NCI-H82 treated with DMSO at 0.1 percent for 48 hours (cell line): Measurements from ENCODE around the gene TOM1L2.
A peak's percentile ranks its signal among the peaks of the same experiment; 100 is the strongest.
"Not testable (repeated sequence)": the region's sequence is repeated elsewhere in the genome, so short reads cannot be mapped to it uniquely, and the experiment has no call there.

ENCODE experiments used
- DNase-seq: peaks from one replicate; lab custom pipeline; 2025; ENCODE audit not compliant: unreplicated experiment; lab: John Stamatoyannopoulos, UW

TOM1L2 gene

GRCh38 chr17:17944743-17945142 lies 27.5 kb downstream of the TOM1L2 start:
- peak; percentile 37 for DNase-seq

GRCh38 chr17:17944242-17944641 lies 28.0 kb downstream of the TOM1L2 start:
- DNase-seq = no peak

GRCh38 chr17:17943281-17943984 lies 28.8 kb downstream of the TOM1L2 start:
- DNase-seq = no peak

DNA sequence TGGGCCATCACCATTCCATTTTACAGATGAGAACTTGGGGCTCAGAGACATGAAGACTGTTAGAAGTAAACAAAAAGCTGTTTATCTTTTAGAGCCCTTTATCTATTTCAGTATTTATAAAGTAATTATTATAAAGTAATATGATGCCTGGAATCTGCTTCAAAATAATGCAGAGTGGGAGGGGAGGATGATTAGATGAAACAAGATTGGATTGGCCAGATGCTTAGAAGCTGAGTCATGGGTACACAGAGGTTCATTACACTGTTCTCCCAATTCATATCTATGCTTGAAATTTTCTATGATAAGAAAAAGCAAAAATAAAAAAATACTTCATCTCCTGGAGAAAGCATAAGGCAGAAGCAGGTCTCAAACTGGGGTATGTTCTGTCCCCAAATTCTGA lies 29.4 kb downstream of the TOM1L2 start:
- peak; percentile 48 for DNase-seq

DNA sequence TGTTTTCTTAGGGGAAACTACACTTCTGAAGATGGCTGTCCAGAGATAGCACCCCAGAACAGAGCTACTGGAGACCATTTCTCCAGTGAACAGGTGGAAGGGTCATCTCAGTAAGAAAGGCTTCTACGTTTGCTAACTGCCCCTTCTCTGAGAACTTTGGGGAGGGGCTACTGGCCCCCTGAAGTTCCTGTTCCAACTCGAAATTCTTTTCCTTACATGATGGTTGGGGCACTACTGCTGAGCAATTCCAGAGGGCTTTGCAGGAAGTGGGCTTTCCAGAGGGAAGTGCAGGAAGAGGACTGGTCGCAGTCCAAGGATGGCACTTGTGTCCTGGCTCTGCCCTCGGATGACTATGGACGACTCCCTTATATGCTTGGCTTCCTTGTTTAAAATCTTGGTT lies 31.2 kb downstream of the TOM1L2 start:
- no peak for DNase-seq

DNA sequence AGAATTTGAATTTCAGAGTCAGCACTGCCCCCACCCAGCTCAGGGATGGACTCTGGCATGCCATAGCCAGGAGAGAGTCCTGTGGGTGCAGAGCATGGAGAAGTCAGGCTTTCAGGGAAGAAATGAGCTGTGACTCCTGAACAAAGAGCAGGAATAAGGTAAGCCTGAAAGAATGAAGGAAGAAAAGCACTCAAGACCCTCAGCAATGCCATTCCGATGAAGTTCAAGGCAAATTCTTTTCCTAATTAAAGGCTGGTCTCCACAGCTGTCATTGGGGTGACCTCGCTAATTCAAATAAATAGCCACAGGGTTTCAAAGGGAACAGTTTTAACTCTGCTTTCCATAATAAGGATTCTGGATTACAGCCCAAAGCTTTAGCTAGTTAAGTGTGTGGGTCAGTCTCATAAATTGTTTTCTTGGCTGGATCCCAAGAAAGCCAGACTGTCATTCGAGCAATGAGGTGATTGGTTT lies 31.7 kb downstream of the TOM1L2 start:
- DNase-seq = peak; percentile 81

GRCh38 chr17:17939941-17940340 lies 32.3 kb downstream of the TOM1L2 start:
- not testable (repeated sequence) for DNase-seq

- no peak for DNase-seq
These were observed 33.7 kb downstream of the TOM1L2 start for GRCh38 chr17:17938388-17939107.

GRCh38 chr17:17937958-17938357 lies 34.2 kb downstream of the TOM1L2 start:
- DNase-seq = no peak

DNA sequence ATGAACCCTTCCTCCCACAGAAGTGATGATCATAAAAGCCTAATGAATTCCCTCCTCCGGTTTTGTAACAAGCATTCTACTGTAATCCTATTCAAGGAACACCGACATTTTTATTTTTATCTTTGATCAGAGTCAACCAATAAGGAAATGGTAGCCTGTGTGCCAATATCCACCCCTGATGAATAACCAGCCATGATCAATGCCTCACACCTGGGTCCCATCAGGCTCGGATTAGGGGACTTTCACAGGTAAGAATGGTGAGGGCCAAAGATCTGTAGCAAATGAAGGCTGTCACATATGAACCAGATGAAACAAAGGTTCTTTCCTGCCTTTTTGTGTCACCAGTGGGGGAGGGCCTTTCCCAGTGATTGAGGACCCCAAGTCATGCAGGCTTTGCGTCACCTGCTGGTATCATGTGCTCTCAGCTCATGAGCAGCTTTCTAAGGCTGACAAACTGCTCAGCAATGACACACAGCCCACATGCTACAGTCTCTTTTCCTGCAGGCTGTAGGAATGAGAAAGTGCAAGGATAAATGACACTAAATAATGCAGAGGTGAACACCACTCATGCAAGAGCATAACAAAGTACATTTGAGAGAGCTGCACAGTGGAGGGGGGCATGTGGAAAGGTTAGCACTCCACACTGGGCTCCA lies 34.9 kb downstream of the TOM1L2 start:
- no peak for DNase-seq

DNA sequence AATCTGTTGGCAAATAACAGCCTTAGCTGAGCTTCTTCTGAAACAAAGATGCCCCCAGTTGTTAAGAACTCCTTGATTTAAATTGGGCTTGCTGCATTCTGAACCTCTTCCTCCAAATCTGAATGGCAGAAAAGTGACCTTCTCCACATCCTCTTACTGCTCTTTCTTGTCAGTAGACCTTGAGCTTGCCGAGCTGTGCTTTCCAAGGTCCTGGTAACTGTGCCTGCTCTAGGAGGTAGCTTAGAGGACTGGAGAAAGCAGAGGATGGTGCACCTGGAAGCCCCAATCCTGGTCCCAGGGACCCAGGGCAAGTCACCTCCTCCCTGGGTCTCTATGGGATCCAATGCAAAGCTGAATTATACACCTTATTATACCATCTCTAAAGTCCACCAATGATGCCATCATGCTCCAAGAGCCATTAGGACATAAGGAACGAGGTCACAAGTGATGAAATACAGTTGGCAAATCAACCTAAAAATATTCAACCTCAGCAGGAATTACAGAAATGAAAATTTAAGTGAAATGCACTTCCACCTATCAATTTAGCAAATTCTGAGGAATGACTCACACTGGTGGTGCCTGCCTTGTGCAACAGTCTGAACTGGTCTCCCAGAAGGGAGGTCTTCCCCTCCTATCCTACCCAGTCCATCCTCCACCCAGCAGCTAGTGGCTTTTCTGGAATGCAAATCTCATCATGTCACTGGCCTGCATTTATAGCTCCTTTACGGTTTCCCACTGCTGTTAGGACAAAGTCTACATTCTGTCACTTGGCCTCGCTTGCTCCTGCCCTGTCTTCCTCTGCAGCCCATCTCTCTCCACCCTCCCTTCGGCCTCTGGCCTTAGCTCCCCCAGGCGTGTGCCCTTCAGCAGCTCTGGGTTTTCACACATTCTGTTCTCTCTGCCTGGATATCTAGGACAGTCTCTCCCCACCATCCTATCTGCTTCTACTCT lies 36.6 kb downstream of the TOM1L2 start:
- no peak for DNase-seq

- no peak for DNase-seq
These were observed 37.4 kb downstream of the TOM1L2 start for GRCh38 chr17:17934806-17935205.

GRCh38 chr17:17934214-17934613 lies 38.0 kb downstream of the TOM1L2 start:
- no peak for DNase-seq

GRCh38 chr17:17933775-17934174 lies 38.4 kb downstream of the TOM1L2 start:
- DNase-seq = no peak

GRCh38 chr17:17931159-17931558 lies 41.0 kb downstream of the TOM1L2 start:
- no peak for DNase-seq

- DNase-seq = no peak
These were observed 41.5 kb downstream of the TOM1L2 start for GRCh38 chr17:17930674-17931073.

- no peak for DNase-seq
These were observed 42.4 kb downstream of the TOM1L2 start for GRCh38 chr17:17929655-17930380.

- no peak for DNase-seq
These were observed 43.6 kb downstream of the TOM1L2 start for GRCh38 chr17:17928398-17929287.

- no peak for DNase-seq
These were observed 45.3 kb downstream of the TOM1L2 start for GRCh38 chr17:17926840-17927449.
